Loucy (cell line): ENCODE results near the gene TNS2.
A peak's percentile ranks its signal among the peaks of the same experiment; 100 is the strongest.

Source experiments
- H2AFZ ChIP-seq: fragments of 200-600 bp; sonication (generic); 2 replicates; pipeline ENCODE4 v1.6.0; 2016; ENCODE audit warnings: antibody characterized with exemption, mild to moderate bottlenecking, low read length, moderate library complexity
- H3F3A ChIP-seq: fragments of 200-600 bp; 2 replicates; pipeline ENCODE4 v1.6.0; 2016; ENCODE audit warnings: antibody characterized with exemption, low read depth, mild to moderate bottlenecking
- H3K27me3 ChIP-seq: fragments of 200-600 bp; sonication (generic); 2 replicates; pipeline ENCODE4 v1.6.1; 2014; ENCODE audit warnings: low read length, mild to moderate bottlenecking; ENCODE audit not compliant: insufficient read depth, poor library complexity, severe bottlenecking
- H3K36me3 ChIP-seq: fragments of 200-600 bp; sonication (generic); 2 replicates; pipeline ENCODE4 v1.6.1; 2016; ENCODE audit warnings: low read length; ENCODE audit not compliant: insufficient read depth
- H3K4me1 ChIP-seq: fragments of 200-600 bp; sonication (generic); 2 replicates; pipeline ENCODE4 v1.5.1; 2014; ENCODE audit warnings: low read length, mild to moderate bottlenecking; ENCODE audit not compliant: insufficient read depth, poor library complexity, severe bottlenecking
- H3K4me2 ChIP-seq: fragments of 200-600 bp; sonication (generic); 2 replicates; pipeline ENCODE4 v1.6.0; 2014; ENCODE audit warnings: antibody characterized with exemption, low read length, low read depth, mild to moderate bottlenecking; ENCODE audit not compliant: poor library complexity, severe bottlenecking
- H3K4me3 ChIP-seq: fragments of 200-600 bp; sonication (generic); 2 replicates; pipeline ENCODE4 v1.5.1; 2014; ENCODE audit warnings: low read length, mild to moderate bottlenecking, mixed read lengths; ENCODE audit not compliant: poor library complexity, severe bottlenecking
- H3K79me2 ChIP-seq: fragments of 200-600 bp; sonication (generic); 2 replicates; pipeline ENCODE4 v1.6.1; 2014; ENCODE audit warnings: low read length; ENCODE audit not compliant: insufficient read depth
- H3K9ac ChIP-seq: fragments of 200-600 bp; sonication (generic); 2 replicates; pipeline ENCODE4 v1.6.0; 2014; ENCODE audit warnings: mild to moderate bottlenecking, low read depth, low read length, moderate library complexity; ENCODE audit not compliant: poor library complexity, severe bottlenecking
- H3K9me2 ChIP-seq: fragments of 200-600 bp; sonication (generic); replicated peaks from 2 replicates; pipeline ENCODE4 v1.6.1; 2016; ENCODE audit warnings: low read depth, low read length, mixed read lengths
- H3K9me3 ChIP-seq: fragments of 200-600 bp; sonication (generic); 2 replicates; pipeline ENCODE4 v1.6.1; 2014; ENCODE audit warnings: mild to moderate bottlenecking, antibody characterized with exemption, low read length, low read depth; ENCODE audit not compliant: insufficient read depth
- H4K20me1 ChIP-seq: fragments of 200-600 bp; sonication (generic); 2 replicates; pipeline ENCODE4 v1.6.0; 2014; ENCODE audit warnings: antibody characterized with exemption, low read length, mild to moderate bottlenecking; ENCODE audit not compliant: insufficient read depth, poor library complexity, severe bottlenecking
- CTCF ChIP-seq: fragments of 200-600 bp; sonication (generic); conservative IDR thresholded peaks from 2 replicates; pipeline ENCODE4 v1.5.1; 2014; ENCODE audit warnings: mild to moderate bottlenecking, antibody characterized with exemption, low read length
- EZH2phosphoT487 ChIP-seq: fragments of 200-600 bp; IDR thresholded peaks from 2 replicates; pipeline ENCODE4 v1.6.1; 2018; ENCODE audit warnings: antibody characterized with exemption, mild to moderate bottlenecking, moderate library complexity, borderline replicate concordance

The TNS2 gene

GRCh38 chr12:53102883-53103807 lies 53.3 kb downstream of the TNS2 start, which contains the start of gene SOAT2:
Gene SOAT2 (plus strand): TSS chr12:53103486. CDS start chr12:53103578, 92 bp downstream.
- peak within 1 kb of the TSS; percentile 53 for H3K9ac ChIP-seq
- H3K9me2 ChIP-seq: no peaks in the 10 kb centered on the region
- H2AFZ ChIP-seq: peak within 1 kb of the TSS; percentile 66
- H4K20me1 ChIP-seq: no peaks in the 10 kb centered on the region
- H3K27me3 ChIP-seq: no peaks in the 10 kb centered on the region
- no peaks in the 10 kb centered on the region for H3K79me2 ChIP-seq
- peak within 1 kb of the TSS; percentile 59 for H3K4me2 ChIP-seq
- no peaks in the 10 kb centered on the region for H3K9me3 ChIP-seq
- peaks cover 40% of the 10 kb centered on the region for H3K4me1 ChIP-seq
- H3F3A ChIP-seq: no peaks in the 10 kb centered on the region; the same call in 1 of the 2 replicates
- no peaks in the 10 kb centered on the region for H3K36me3 ChIP-seq
- peak within 1 kb of the TSS; percentile 46 for H3K4me3 ChIP-seq
- TF ChIP-seq EZH2phosphoT487 (no peak), CTCF (no peak)

- no peaks in the 10 kb centered on the region for H4K20me1 ChIP-seq
- peak overlapping the region; percentile 53 for H3K9ac ChIP-seq
- no peaks in the 10 kb centered on the region for H3K79me2 ChIP-seq
- H2AFZ ChIP-seq: peak overlapping the region; percentile 28
- H3K4me3 ChIP-seq: peak overlapping the region; percentile 46
- peak overlapping the region; percentile 59 for H3K4me2 ChIP-seq
- H3K9me3 ChIP-seq: no peaks in the 10 kb centered on the region
- no peak for TF ChIP-seq CTCF
- no peaks in the 10 kb centered on the region for H3K9me2 ChIP-seq
- peaks cover 32% of the 10 kb centered on the region for H3K4me1 ChIP-seq
- H3K27me3 ChIP-seq: no peaks in the 10 kb centered on the region
- H3F3A ChIP-seq: no peaks in the 10 kb centered on the region; the same call in 1 of the 2 replicates
- H3K36me3 ChIP-seq: no peaks in the 10 kb centered on the region
Observed at GRCh38 chr12:53103860-53104305, 54.0 kb downstream of the TNS2 start.

- Histone ChIP-seq H3K4me1 (peaks cover 27% of the 10 kb centered on the region), H3K9me2 (no peaks in the 10 kb centered on the region), H4K20me1 (no peaks in the 10 kb centered on the region), H3K27me3 (no peaks in the 10 kb centered on the region), H3K36me3 (no peaks in the 10 kb centered on the region), H3K9me3 (no peaks in the 10 kb centered on the region), H3K4me2 (no peak overlapping the region), H3K4me3 (no peak overlapping the region), H2AFZ (no peak overlapping the region), H3K79me2 (no peaks in the 10 kb centered on the region), H3F3A (no peaks in the 10 kb centered on the region), H3K9ac (no peak overlapping the region)
- TF ChIP-seq EZH2phosphoT487: no peak
Observed at GRCh38 chr12:53105256-53105655, 55.4 kb downstream of the TNS2 start.
